Measurements from ENCODE around the gene PGLYRP4.
"Not testable (repeated sequence)": the region's sequence is repeated elsewhere in the genome, so short reads cannot be mapped to it uniquely, and the experiment has no call there.

The PGLYRP4 gene

GRCh38 chr1:153356392-153357075 lies 7.9 kb upstream of the PGLYRP4 start:
- no peak for DNase-seq (ENCODE audit: low read depth, low spot score)

DNA sequence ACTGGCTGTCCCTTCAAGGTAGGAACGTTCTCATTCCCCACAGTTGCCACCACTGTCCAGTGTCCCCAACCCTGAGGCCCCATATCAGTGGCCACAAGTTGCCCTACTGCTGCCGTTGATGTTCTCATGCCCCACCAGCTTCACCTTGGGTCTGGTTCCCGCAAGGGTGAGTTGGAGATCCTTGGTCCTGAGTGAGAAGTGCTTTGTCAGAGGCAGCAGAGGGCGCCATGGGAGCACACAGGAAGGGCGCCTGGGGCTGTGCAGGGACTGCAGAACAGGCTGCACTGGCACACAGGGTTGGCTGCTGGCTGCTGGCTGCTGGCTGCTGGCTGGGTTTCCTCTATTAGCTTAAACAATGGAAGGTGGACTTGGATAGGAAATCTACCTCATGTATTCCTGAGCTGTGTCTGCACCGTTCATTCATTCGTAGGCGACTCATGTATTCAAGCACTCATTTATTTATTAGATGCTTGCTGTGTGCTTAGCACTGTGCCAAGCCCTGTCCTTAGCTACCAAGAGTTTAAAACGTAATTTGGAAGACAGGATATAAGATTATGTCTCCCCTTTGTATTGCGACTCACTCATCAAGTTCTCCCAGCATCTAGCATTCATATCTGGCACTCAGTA lies 6.9 kb upstream of the PGLYRP4 start:
- DNase-seq (ENCODE audit: low read depth, low spot score): peak; percentile 81

- no peak for DNase-seq (ENCODE audit: low read depth, low spot score)
Observed at GRCh38 chr1:153354515-153355193, 6.0 kb upstream of the PGLYRP4 start.

DNA sequence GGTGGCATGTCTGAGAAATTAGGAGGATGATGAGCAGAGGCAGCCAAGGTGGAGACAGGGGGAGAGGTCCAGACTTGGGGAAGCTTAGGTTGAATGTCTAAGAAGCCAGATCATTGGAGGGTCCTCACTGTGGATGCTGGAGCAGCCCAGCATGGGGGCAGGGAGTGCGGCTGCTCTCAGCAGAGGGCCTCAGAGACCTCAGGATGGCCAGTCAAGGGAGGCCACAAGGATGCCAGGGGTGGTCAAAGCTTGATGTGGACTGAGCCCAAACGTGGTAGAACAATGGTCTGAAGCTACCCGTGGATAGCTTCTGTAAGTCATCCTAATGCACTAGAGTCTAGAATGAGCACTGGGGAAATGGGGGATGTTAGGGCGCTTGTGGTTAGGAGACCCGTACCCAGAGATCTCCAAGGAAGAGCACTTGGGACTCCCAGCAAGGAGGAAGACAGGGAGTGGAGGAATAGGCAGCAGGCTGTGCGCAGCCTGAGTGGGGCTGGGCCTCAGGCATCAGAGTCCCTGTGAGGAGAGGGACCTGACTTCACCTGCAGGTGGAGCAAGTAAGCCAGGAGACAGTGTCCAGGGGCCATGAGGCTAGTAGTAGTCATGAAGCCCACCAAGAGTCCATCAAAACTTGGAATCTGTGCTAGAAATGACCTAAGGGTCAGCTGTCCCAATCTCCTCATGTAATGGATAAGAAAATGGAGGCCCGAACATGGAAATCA lies 4.7 kb upstream of the PGLYRP4 start:
- DNase-seq (ENCODE audit: low read depth, low spot score): peak; percentile 39

DNA sequence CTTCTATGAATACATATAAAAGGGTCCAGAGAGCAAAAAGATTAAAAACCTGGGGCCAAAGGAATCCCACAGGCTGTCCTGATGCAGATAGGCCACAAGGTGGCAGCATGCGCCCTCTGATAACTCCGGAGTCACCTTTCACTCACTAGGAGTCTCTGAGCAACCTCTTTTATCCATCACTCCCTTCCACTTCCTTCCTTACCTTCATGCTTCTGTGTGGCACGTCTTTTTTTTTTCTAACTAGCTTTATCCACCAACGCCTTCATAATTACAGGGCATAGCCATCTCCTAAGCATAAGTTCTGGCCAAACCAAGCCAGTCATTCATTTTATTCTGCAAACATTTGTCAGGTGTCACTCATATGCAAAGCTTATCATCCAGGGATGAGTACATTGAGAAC lies 3.9 kb upstream of the PGLYRP4 start:
- peak; percentile 55 for DNase-seq (ENCODE audit: low read depth, low spot score)

GRCh38 chr1:153350321-153350957 lies 1.8 kb upstream of the PGLYRP4 start:
- DNase-seq (ENCODE audit: low read depth, low spot score): no peak

DNA sequence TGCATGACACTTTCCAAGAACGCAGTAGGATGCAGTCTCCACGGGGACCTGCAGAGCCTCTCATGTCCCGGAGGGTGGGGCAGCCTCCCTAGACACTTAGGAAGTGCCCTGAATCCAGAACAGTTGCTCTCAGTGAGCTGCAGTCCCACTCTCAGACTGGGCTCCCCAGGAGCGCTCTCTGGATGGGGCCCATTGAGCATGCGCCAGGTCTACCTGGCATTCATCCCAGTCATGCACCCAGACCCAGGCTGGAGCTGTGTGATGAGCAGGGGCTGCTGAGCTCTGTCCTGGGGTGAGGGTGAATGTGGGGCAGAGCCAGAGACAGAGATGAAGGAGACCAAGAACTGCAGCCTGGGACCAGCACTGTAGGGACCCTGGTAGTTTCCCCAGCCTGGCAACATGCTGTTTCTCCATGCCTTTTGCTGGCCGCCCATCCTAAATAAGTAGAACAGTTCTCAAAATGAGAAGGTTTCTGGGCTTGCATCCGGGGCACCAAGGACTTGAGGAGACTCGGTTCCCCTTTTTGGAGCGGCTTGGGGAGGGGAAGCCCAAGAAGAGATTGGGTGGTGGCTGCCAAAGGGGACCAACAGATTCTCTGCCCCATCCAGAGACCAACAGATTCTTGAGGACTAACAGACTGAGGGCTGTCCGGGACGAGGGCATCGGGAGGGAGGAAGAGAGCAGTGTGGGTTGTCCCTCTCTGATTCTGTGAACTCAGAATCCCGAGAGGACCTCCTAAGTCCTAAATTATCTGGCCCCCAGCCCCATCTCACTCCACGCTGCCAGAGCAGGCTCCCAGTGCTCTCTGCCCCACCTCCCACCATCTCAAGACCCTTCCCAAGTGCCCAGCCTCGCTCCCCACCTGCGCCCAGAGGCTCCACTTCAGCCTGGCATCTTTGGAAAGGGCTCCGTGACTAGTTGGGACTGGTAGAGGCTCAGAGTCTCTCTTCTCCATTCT lies 1.0 kb upstream of the PGLYRP4 start:
- DNase-seq (ENCODE audit: low read depth, low spot score): no peak

- no peak for DNase-seq (ENCODE audit: low read depth, low spot score)
Observed at GRCh38 chr1:153347856-153348255, 785 bp downstream of the PGLYRP4 start.

GRCh38 chr1:153347049-153347448 lies 1.6 kb downstream of the PGLYRP4 start:
- not testable (repeated sequence) for DNase-seq (ENCODE audit: low read depth, low spot score)

- no peak for DNase-seq (ENCODE audit: low read depth, low spot score)
Observed at GRCh38 chr1:153346077-153346723, 2.4 kb downstream of the PGLYRP4 start.

DNA sequence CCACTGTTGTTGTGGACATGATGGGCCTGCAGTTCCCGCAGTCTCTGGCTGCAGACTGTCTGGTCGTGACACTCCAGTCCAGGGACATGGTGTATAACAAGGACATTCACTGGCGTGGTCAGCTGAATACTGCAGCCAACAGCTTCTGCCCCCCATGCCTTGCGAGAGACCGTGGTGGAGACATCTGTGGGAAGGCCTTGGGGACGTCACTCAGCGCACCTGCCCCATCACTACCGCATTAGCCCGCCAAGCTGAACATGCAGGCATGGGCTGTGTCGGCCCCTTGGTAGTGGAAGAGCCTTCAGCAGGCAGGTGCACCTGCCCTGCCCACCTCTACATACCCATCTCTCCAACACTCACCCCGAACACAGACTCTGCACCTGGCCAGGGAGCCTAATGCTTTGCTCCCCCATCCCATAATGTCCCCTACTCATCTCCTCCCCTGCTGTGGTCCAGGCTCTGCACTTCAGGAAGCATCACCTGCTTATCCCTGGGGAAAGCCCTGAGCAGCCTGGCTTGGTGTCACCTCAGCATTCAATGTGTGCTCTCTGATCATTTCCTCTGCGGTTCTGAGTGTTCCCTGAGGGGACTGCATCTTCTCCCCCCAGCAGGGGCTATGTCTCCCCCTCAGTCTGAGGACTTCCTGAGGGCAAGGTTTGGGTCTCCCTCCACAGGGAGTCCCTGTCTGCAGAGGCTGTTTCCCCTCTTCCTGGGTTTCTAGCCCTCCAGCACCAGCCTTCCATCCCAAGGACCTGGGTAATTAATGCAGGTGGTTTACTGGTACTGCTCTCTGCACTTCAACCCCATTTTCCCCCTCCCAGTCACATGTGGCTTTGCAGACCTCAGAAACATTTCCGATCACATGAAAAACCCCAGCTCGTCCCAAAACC lies 3.2 kb downstream of the PGLYRP4 start:
- no peak for DNase-seq (ENCODE audit: low read depth, low spot score)

GRCh38 chr1:153344718-153345025 lies 4.0 kb downstream of the PGLYRP4 start:
- no peak for DNase-seq (ENCODE audit: low read depth, low spot score)

DNA sequence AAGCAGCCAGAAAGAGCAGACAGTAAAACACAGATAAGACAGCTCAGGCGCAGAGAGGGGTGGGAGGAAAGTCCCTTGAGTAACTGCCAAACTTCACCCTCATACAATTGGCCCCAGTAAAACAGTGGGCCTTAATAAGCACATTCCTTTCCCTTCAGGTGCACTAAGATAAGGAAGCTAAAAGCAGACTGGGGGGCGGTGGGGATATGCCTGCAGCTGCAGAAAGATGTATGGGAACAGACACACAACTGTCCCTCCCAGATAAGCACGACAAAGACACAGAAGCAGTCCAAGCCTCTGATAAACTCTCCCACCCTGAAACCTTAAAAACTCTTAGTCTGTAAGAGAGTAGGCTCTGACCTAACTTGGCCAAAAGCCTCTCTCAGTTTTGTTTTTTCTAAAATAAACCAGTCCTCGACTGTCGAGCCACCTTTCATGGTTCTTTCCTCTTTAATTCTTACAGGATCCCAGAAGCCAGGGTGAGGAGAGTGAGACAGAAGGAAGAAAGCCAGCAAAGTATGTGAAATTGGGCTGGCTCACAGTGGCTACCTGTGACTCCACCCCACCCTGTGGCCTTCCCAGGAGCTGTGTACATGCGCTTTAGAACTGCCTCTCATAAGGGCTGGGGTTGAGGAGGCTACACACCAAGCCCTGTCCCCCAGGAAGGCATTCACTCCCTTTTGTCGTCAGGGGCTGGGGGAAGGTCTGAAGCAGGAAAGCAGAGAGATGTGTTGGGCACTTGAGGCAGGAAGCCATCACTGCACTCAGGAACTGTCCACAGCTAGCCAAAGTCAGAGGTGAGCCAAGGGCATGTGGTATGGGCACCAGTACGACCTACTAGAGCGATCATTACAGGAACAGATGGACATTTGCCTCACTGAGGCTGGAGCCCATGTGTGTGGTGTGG lies 4.6 kb downstream of the PGLYRP4 start:
- no peak for DNase-seq (ENCODE audit: low read depth, low spot score)

- no peak for DNase-seq (ENCODE audit: low read depth, low spot score)
Observed at GRCh38 chr1:153343040-153343681, 5.5 kb downstream of the PGLYRP4 start.

DNA sequence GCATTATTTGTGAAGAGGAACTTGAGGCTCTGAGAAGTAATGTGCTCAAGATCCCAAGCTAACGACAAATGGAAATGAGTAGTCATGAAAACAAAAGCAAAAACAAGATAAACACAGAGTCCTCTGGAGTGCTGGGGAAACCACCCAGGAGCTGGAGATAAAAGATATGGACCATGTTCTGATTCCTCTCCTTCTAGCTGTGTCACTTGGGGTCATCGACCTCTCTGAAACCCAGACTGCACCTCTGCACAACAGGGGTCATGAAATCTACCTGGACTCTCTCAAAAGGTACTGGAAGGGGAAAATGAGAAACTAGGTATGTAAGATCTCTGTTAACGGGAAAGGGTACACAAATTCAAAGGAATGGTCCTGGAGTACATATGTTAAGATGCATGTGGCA lies 6.5 kb downstream of the PGLYRP4 start:
- DNase-seq (ENCODE audit: low read depth, low spot score): no peak

GRCh38 chr1:153341431-153341934 lies 7.2 kb downstream of the PGLYRP4 start:
- no peak for DNase-seq (ENCODE audit: low read depth, low spot score)

- no peak for DNase-seq (ENCODE audit: low read depth, low spot score)
Observed at GRCh38 chr1:153340356-153340755, 8.3 kb downstream of the PGLYRP4 start.

DNA sequence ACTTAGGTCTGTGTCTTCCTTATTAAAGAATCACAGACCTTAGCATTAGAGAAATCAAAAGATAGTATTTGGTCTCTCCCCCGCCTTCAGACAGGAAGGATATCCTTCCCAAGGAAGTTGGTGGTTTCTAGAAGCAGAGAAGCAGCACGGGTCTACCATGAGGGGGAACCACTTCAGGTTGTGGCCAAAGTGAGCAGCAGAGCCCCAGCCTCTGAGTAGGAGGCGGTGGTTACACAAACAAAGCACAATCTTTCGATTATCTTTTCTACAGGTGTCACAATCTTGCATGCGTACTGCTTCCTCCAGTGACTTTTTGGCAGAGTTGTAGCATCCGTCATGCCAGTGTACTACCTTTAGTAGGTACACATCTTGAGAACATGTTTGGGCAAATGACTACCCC lies 8.8 kb downstream of the PGLYRP4 start:
- DNase-seq (ENCODE audit: low read depth, low spot score): no peak
